Islet of Langerhans (tissue), 1 donor: ENCODE results near the gene DPP6.

ENCODE experiments used
- FAIRE-seq: peaks from one replicate; lab custom pipeline; 2011; peaks lifted over from hg19 to GRCh38; lab: Jason Lieb, UNC

Gene DPP6

GRCh38 chr7:154232700-154233099, 180.5 kb downstream of the DPP6 start:
- FAIRE-seq = no peak

GRCh38 chr7:154241988-154242387, 189.8 kb downstream of the DPP6 start:
- FAIRE-seq = no peak

- FAIRE-seq = no peak
Observed at GRCh38 chr7:154242709-154243108, 190.5 kb downstream of the DPP6 start.

GRCh38 chr7:154252046-154252445, 199.8 kb downstream of the DPP6 start:
- no peak for FAIRE-seq

- FAIRE-seq = no peak
Observed at GRCh38 chr7:154253810-154254209, 201.6 kb downstream of the DPP6 start.

GRCh38 chr7:154255324-154255723, 203.1 kb downstream of the DPP6 start:
- FAIRE-seq = no peak

- FAIRE-seq = no peak
Observed at GRCh38 chr7:154256150-154256549, 204.0 kb downstream of the DPP6 start.

- FAIRE-seq = no peak
Observed at GRCh38 chr7:154259396-154259795, 207.2 kb downstream of the DPP6 start.

GRCh38 chr7:154287356-154287755, 235.2 kb downstream of the DPP6 start:
- no peak for FAIRE-seq

GRCh38 chr7:154289119-154289518, 236.9 kb downstream of the DPP6 start:
- FAIRE-seq = no peak

- no peak for FAIRE-seq
Observed at GRCh38 chr7:154296443-154296842, 244.2 kb downstream of the DPP6 start.

GRCh38 chr7:154299736-154300135, 247.5 kb downstream of the DPP6 start:
- no peak for FAIRE-seq

- no peak for FAIRE-seq
Observed at GRCh38 chr7:154302380-154302779, 250.2 kb downstream of the DPP6 start.

GRCh38 chr7:154304231-154304630, 252.0 kb downstream of the DPP6 start:
- no peak for FAIRE-seq

- FAIRE-seq = no peak
Observed at GRCh38 chr7:154304740-154305700, 252.8 kb downstream of the DPP6 start.

- no peak for FAIRE-seq
Observed at GRCh38 chr7:154306036-154306435, 253.8 kb downstream of the DPP6 start.

- no peak for FAIRE-seq
Observed at GRCh38 chr7:154308928-154309327, 256.7 kb downstream of the DPP6 start.

- FAIRE-seq = no peak
Observed at GRCh38 chr7:154310114-154310513, 257.9 kb downstream of the DPP6 start.

- no peak for FAIRE-seq
Observed at GRCh38 chr7:154324196-154324595, 272.0 kb downstream of the DPP6 start.

- FAIRE-seq = no peak
Observed at GRCh38 chr7:154326421-154326820, 274.2 kb downstream of the DPP6 start.

- no peak for FAIRE-seq
Observed at GRCh38 chr7:154330318-154330717, 278.1 kb downstream of the DPP6 start.

- FAIRE-seq = no peak
Observed at GRCh38 chr7:154332811-154333580, 280.8 kb downstream of the DPP6 start.

GRCh38 chr7:154336295-154336694, 284.1 kb downstream of the DPP6 start:
- FAIRE-seq = no peak
